Measurements from ENCODE around the gene RAP2C. TPM values are rescaled to one million over a fixed set of nuclear protein-coding genes. Genes with fewer than 3 reads are reported as not detected.

The RAP2C gene
- total RNA-seq = 10 to 100 TPM; 15.1 to 21.7 (median 15.4) TPM

DNA sequence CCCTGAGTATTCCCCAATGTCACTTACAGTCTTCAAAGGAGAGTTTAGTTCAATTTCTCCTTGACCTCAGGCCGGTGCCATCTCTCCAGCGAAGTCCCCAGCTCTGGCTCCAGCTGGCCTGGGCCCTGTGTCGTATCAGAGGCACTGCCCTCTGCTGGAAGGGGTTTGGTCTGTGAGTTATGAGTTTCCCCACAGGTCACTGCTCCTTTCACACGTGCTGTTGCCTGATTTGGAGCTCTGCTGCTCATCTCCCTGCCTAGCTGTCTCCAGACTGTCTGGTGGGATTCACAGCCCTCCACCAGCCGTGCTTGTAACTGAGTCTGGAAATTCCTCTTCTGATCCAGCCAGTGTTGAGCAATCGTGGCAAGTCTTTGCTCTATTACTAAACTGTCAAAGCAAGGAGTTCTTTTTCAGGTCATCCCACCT lies at the start of gene RAP2C:
Gene RAP2C (minus strand): TSS at position 105 of the 426 bp plus-strand sequence. CDS start 2,179 bp downstream, outside the sequence.
- peaks cover 27% of the 10 kb centered on the region for H3K4me1 ChIP-seq
- H3K27me3 ChIP-seq = no peaks in the 10 kb centered on the region
- WGBS = 12% methylated on average over 6 of the region's 6 CpGs
- no peaks in the 10 kb centered on the region for H3K9me3 ChIP-seq
- H3K36me3 ChIP-seq = no peaks in the 10 kb centered on the region
- TF ChIP-seq EP300 (IDR thresholded peaks at IDR 0.05) = no peak
- TF ChIP-seq, protein P1, sequence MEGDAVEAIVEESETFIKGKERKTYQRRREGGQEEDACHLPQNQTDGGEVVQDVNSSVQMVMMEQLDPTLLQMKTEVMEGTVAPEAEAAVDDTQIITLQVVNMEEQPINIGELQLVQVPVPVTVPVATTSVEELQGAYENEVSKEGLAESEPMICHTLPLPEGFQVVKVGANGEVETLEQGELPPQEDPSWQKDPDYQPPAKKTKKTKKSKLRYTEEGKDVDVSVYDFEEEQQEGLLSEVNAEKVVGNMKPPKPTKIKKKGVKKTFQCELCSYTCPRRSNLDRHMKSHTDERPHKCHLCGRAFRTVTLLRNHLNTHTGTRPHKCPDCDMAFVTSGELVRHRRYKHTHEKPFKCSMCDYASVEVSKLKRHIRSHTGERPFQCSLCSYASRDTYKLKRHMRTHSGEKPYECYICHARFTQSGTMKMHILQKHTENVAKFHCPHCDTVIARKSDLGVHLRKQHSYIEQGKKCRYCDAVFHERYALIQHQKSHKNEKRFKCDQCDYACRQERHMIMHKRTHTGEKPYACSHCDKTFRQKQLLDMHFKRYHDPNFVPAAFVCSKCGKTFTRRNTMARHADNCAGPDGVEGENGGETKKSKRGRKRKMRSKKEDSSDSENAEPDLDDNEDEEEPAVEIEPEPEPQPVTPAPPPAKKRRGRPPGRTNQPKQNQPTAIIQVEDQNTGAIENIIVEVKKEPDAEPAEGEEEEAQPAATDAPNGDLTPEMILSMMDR (IDR thresholded peaks at IDR 0.05) = peak in 1 of 2 donors; percentile 34
- peak within 1 kb of the TSS; percentile 97 for H3K27ac ChIP-seq
- peak within 1 kb of the TSS; percentile 86 for H3K4me3 ChIP-seq
- DNase-seq (ENCODE audit: low spot score in 2 of 2) = peak; percentile 78 to 79

DNA sequence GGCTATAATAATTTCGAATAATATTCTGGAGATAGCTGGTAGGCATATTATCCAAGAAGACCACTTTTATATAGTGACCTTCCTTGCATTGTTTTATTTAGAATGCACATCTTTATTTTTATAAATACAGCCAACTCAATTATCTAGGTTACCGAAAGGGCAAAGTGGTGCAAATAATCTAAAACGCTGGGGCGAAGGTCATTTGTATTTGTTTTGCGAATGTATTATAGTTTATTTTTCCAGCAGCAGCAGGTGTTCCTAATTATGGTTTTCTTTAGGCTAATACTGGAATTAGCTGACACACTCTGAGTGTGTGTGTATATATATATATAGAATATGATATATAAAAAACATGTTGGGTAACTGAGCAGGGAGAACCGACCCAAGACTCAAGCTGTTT lies 48.1 kb upstream of the RAP2C start:
- Histone ChIP-seq H3K4me1 (peaks cover 21% of the 10 kb centered on the region), H3K9me3 (no peaks in the 10 kb centered on the region), H3K27ac (no peak overlapping the region), H3K4me3 (no peak overlapping the region), H3K27me3 (no peaks in the 10 kb centered on the region), H3K36me3 (no peaks in the 10 kb centered on the region)
- no peak for TF ChIP-seq POLR2A (IDR thresholded peaks at IDR 0.05)
- TF ChIP-seq EP300 (IDR thresholded peaks at IDR 0.05) = no peak
- TF ChIP-seq, protein P1 (IDR thresholded peaks at IDR 0.05) = no peak
- TF ChIP-seq POLR2AphosphoS5 (IDR thresholded peaks at IDR 0.05) = no peak
- no peak for DNase-seq (ENCODE audit: low spot score in 2 of 2)
- 78% methylated on average over 6 of the region's 6 CpGs for whole genome bisulfite sequencing

DNA sequence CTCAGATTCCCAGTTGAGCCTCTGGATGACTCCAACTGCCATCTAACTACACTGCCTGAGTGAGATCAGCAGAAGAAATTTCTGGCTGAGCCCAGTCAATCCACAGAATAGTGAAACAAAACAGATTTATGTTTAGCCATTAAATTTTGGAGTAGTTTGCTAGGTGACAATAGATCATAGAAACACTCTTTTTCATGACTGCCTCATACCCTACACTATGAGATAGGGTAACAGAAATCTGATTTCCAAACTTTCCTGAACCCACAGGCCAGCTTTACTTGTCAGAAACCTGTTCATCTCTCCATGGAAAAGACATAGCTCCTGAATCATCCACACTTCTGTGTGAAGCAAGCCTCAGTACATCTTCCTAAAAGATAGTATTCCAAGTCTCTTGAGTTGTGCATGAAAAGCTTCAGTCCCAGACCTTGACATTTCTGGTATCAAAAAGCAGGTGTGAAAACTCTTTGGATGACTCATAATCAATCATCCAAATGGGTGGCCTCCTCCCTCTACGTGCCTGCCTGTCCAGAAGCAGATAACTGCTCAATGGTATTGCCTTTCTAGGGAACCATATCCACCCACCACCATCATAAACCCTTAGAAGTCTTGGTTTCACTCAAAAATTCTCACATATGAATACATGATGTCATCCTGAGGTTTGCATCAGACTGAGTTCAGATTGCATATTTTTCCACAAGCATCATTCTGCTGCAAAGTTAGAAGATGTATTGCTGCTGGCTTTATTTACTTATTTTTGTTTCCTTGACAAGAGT lies 47.5 kb upstream of the RAP2C start:
- WGBS = 29% methylated on average over 1 of the region's 1 CpG
- no peaks in the 10 kb centered on the region for H3K36me3 ChIP-seq
- DNase-seq (ENCODE audit: low spot score in 2 of 2) = no peak
- no peaks in the 10 kb centered on the region for H3K9me3 ChIP-seq
- H3K27ac ChIP-seq = no peak overlapping the region
- TF ChIP-seq POLR2AphosphoS5 (IDR thresholded peaks at IDR 0.05) (no peak), EP300 (IDR thresholded peaks at IDR 0.05) (no peak), POLR2A (IDR thresholded peaks at IDR 0.05) (no peak)
- TF ChIP-seq, protein P1 (IDR thresholded peaks at IDR 0.05) = no peak
- no peaks in the 10 kb centered on the region for H3K27me3 ChIP-seq
- no peak overlapping the region for H3K4me3 ChIP-seq
- peaks cover 14% of the 10 kb centered on the region for H3K4me1 ChIP-seq

DNA sequence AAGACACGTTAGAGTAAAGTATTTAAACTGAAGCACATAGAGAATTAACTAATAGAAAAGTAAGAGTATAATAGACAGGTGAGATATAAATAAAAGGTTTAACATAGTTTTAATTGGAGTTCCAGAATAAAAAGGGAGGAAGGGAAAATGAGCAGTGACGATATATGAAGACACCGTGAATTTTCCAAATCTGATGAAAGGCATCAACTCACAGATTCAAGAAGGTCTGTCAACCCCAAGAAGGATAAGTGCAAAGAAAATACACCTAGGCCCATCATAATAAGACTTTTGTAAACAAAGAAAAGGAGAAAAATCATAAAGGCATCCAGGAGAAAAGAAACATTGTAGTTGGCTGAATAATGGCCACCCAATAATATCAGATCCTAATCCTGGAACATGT lies 43.9 kb upstream of the RAP2C start:
- DNase-seq (ENCODE audit: low spot score in 2 of 2) = no peak
- Histone ChIP-seq H3K27me3 (no peaks in the 10 kb centered on the region), H3K4me1 (no peaks in the 10 kb centered on the region), H3K9me3 (no peaks in the 10 kb centered on the region), H3K4me3 (no peak overlapping the region), H3K36me3 (no peaks in the 10 kb centered on the region), H3K27ac (no peak overlapping the region)
- TF ChIP-seq, protein P1 (IDR thresholded peaks at IDR 0.05) = no peak
- TF ChIP-seq EP300 (IDR thresholded peaks at IDR 0.05) (no peak), POLR2AphosphoS5 (IDR thresholded peaks at IDR 0.05) (no peak), POLR2A (IDR thresholded peaks at IDR 0.05) (no peak)
- 85% methylated on average over 3 of the region's 3 CpGs for WGBS

DNA sequence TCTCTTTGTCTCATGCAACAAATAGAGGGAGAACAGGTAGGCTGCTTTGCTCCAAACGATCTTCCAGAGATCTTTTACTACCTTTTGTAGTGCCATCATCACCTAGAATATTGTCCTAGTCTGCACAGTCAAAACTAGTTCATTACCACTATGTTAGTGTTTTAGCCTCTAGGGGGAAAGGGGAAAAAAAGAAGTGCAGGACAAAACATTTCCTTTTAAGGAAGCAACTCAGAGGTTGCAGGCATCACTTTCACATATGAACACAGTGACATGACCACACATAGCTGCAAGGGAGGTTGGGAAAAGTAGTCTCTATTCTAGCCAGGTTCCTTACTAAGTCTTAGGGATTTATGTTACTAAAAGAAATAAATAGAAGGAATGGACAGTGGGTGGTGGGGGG lies 39.3 kb upstream of the RAP2C start:
- WGBS = 75% methylated on average over 1 of the region's 1 CpG
- Histone ChIP-seq H3K4me3 (no peak overlapping the region), H3K9me3 (no peaks in the 10 kb centered on the region), H3K27me3 (no peaks in the 10 kb centered on the region), H3K4me1 (no peaks in the 10 kb centered on the region), H3K36me3 (no peaks in the 10 kb centered on the region), H3K27ac (no peak overlapping the region)
- DNase-seq (ENCODE audit: low spot score in 2 of 2) = no peak
- TF ChIP-seq, protein P1 (IDR thresholded peaks at IDR 0.05) = no peak
- TF ChIP-seq POLR2AphosphoS5 (IDR thresholded peaks at IDR 0.05) (no peak), EP300 (IDR thresholded peaks at IDR 0.05) (no peak), POLR2A (IDR thresholded peaks at IDR 0.05) (no peak)

Measured in suprapubic skin (tissue), 4 donors.